KMS-11 (cell line): ENCODE results near the gene KRT86.

Experiments
- H2AFZ ChIP-seq: fragments of 200-600 bp; sonication (generic); 2 replicates; pipeline ENCODE4 v1.6.1; 2016; ENCODE audit warnings: antibody characterized with exemption, mixed run types, low read depth
- H3K27ac ChIP-seq: fragments of 200-600 bp; sonication (generic); 2 replicates; pipeline ENCODE4 v1.6.1; 2016; ENCODE audit warnings: mild to moderate bottlenecking, mixed run types
- H3K27me3 ChIP-seq: fragments of 200-600 bp; sonication (generic); 2 replicates; pipeline ENCODE4 v1.6.1; 2017; ENCODE audit warnings: mild to moderate bottlenecking, low read depth, mixed run types, moderate library complexity; ENCODE audit not compliant: insufficient read depth
- H3K36me3 ChIP-seq: fragments of 200-600 bp; sonication (generic); 2 replicates; pipeline ENCODE4 v1.6.1; 2017; ENCODE audit warnings: mild to moderate bottlenecking, mixed run types; ENCODE audit not compliant: insufficient read depth
- H3K4me1 ChIP-seq: fragments of 200-600 bp; sonication (generic); 2 replicates; pipeline ENCODE4 v1.6.1; 2016; ENCODE audit warnings: mild to moderate bottlenecking, low read depth, mixed run types; ENCODE audit not compliant: poor library complexity, severe bottlenecking
- H3K4me2 ChIP-seq: fragments of 200-600 bp; sonication (generic); 2 replicates; pipeline ENCODE4 v1.7.0; 2016; ENCODE audit warnings: mild to moderate bottlenecking, mixed run types
- H3K4me3 ChIP-seq: fragments of 200-600 bp; sonication (generic); IDR thresholded peaks from 2 replicates; pipeline ENCODE4 v1.6.1; 2017; ENCODE audit warnings: low read depth, low read length, mixed read lengths; ENCODE audit not compliant: insufficient read depth
- H3K79me2 ChIP-seq: fragments of 200-600 bp; sonication (generic); 2 replicates; pipeline ENCODE4 v1.6.1; 2016; ENCODE audit warnings: low read depth, mixed run types; ENCODE audit not compliant: insufficient read depth
- H3K9ac ChIP-seq: fragments of 200-600 bp; sonication (generic); 2 replicates; pipeline ENCODE4 v1.6.1; 2016; ENCODE audit warnings: mild to moderate bottlenecking, mixed run types
- H4K20me1 ChIP-seq: fragments of 200-600 bp; sonication (generic); 2 replicates; pipeline ENCODE4 v1.6.1; 2016; ENCODE audit warnings: mild to moderate bottlenecking, mixed run types; ENCODE audit not compliant: insufficient read depth
- CTCF ChIP-seq: fragments of 200-600 bp; sonication (generic); conservative IDR thresholded peaks from 2 replicates; pipeline ENCODE4 v1.6.1; 2017; ENCODE audit warnings: low read depth, mild to moderate bottlenecking, antibody characterized with exemption, low read length, moderate library complexity, mixed read lengths

The KRT86 gene

GRCh38 chr12:52235822-52236361 lies 38.6 kb upstream of the KRT86 start:
- H3K4me1 ChIP-seq = peaks cover 1% of the 10 kb centered on the region
- no peak overlapping the region for H3K27ac ChIP-seq
- H3K4me2 ChIP-seq = no peak overlapping the region
- no peaks in the 10 kb centered on the region for H4K20me1 ChIP-seq
- no peak overlapping the region for H3K9ac ChIP-seq
- H3K79me2 ChIP-seq = no peaks in the 10 kb centered on the region
- H3K4me3 ChIP-seq = no peak overlapping the region
- H3K36me3 ChIP-seq = no peaks in the 10 kb centered on the region
- H3K27me3 ChIP-seq = no peaks in the 10 kb centered on the region
- no peak overlapping the region for H2AFZ ChIP-seq
- no peak for TF ChIP-seq CTCF

GRCh38 chr12:52236386-52237050 lies 37.9 kb upstream of the KRT86 start:
- TF ChIP-seq CTCF = no peak
- Histone ChIP-seq H3K27ac (no peak overlapping the region), H3K4me1 (peaks cover 7% of the 10 kb centered on the region)

GRCh38 chr12:52238207-52238840 lies 36.1 kb upstream of the KRT86 start:
- Histone ChIP-seq H3K4me3 (no peak overlapping the region), H3K36me3 (no peaks in the 10 kb centered on the region), H2AFZ (no peak overlapping the region), H3K27ac (no peak overlapping the region), H4K20me1 (no peaks in the 10 kb centered on the region), H3K4me1 (peaks cover 25% of the 10 kb centered on the region), H3K79me2 (no peaks in the 10 kb centered on the region), H3K27me3 (no peaks in the 10 kb centered on the region), H3K4me2 (no peak overlapping the region), H3K9ac (no peak overlapping the region)
- no peak for TF ChIP-seq CTCF

More at GRCh38 chr12:52236386-52237050, 37.9 kb upstream of the KRT86 start:
- no peak overlapping the region for H3K4me2 ChIP-seq
- no peak overlapping the region for H2AFZ ChIP-seq
- H4K20me1 ChIP-seq = no peaks in the 10 kb centered on the region
- H3K27me3 ChIP-seq = no peaks in the 10 kb centered on the region
- no peak overlapping the region for H3K9ac ChIP-seq
- no peaks in the 10 kb centered on the region for H3K36me3 ChIP-seq
- H3K4me3 ChIP-seq = no peak overlapping the region
- no peaks in the 10 kb centered on the region for H3K79me2 ChIP-seq

- Histone ChIP-seq H3K27me3 (no peaks in the 10 kb centered on the region), H3K9ac (no peak overlapping the region), H3K27ac (no peak overlapping the region), H3K79me2 (no peaks in the 10 kb centered on the region), H3K36me3 (no peaks in the 10 kb centered on the region), H2AFZ (no peak overlapping the region), H4K20me1 (no peaks in the 10 kb centered on the region), H3K4me1 (peaks cover 33% of the 10 kb centered on the region), H3K4me2 (no peak overlapping the region), H3K4me3 (no peak overlapping the region)
- no peak for TF ChIP-seq CTCF
Observed at GRCh38 chr12:52238916-52239646, 35.4 kb upstream of the KRT86 start.
